Right ventricle myocardium inferior (tissue), 1 donor: ENCODE data around the gene HYAL2. TPM values are rescaled to one million over a fixed set of nuclear protein-coding genes. Genes with fewer than 3 reads are reported as not detected.

Experiments used
- ATAC-seq: fragments of 200-7000 bp; cut with Tn5 transposase; one replicate; pipeline ENCODE4 v1.9.1; 2020; ENCODE audit warnings: mild to moderate bottlenecking, moderate library complexity
- DNase-seq: peaks from one replicate; pipeline ENCODE4 v3.0.0; 2021; ENCODE audit errors: missing footprints
- intact Hi-C: fragments of 100-400 bp; cut with DNase I; formaldehyde crosslinking; loops from one replicate; pipeline ENCODE4 v1.11.0; 2022
- total RNA-seq: library from RNA; stranded (reverse); fragmentation: NEBNext Ultra II Directional; extraction: Animal tissue kit (Norgen Biotek cat#: 25700); gene quantifications from one replicate; pipeline ENCODE4 v1.2.1, GENCODE V29; 2021
- donor health status: DM: no; HTN: yes; CAD: no; lungs with severe emphysema.

HYAL2 gene
- total RNA-seq, 1 donor from 2014 or later = 39.0 TPM

- no peak for DNase-seq
- intact Hi-C loops = no loop called here
These were observed 30.9 kb upstream of the HYAL2 start for GRCh38 chr3:50353245-50354004.

GRCh38 chr3:50352781-50353180, 30.2 kb upstream of the HYAL2 start:
- ATAC-seq = no peak
- intact Hi-C loops = no loop called here
- DNase-seq = no peak

More at GRCh38 chr3:50353245-50354004, 30.9 kb upstream of the HYAL2 start:
- ATAC-seq = no peak

DNA sequence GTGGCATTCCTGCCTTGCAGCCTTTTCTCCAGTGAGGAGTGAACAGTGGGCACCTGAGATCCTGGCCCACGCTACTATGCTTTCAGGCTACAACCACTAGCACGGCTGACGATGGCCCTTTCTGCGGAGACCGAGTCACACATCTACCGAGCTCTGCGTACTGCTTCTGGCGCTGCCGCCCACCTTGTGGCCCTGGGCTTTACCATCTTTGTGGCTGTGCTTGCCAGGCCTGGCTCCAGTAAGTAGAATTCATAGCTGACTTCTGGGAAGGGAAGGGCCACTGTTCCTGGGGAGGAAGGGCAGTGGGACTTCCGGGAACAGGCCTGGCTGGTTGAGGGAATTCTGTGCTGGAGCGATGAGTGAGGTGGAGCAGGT, 28.8 kb upstream of the HYAL2 start:
- intact Hi-C loops = no loop called here
- ATAC-seq (no peak), DNase-seq (no peak)

- DNase-seq (peak; percentile 99), ATAC-seq (peak; percentile 95)
- intact Hi-C loops = loop anchor here (1.0 kb wide), 1 partner anchor 192 kb away; no protein-coding TSS in a partner anchor
These were observed 28.2 kb upstream of the HYAL2 start, which contains the start of the genes CYB561D2 and NPRL2 for GRCh38 chr3:50350527-50351322. Gene CYB561D2 (plus strand): TSS chr3:50350862. CDS start chr3:50351434, 572 bp downstream. Gene NPRL2 (minus strand): TSS chr3:50350775. CDS start chr3:50350652, 123 bp downstream.

- ATAC-seq = no peak
- intact Hi-C loops = loop anchor here (1.0 kb wide), 1 partner anchor 192 kb away; no protein-coding TSS in a partner anchor
These were observed 27.6 kb upstream of the HYAL2 start for GRCh38 chr3:50350213-50350526.

DNA sequence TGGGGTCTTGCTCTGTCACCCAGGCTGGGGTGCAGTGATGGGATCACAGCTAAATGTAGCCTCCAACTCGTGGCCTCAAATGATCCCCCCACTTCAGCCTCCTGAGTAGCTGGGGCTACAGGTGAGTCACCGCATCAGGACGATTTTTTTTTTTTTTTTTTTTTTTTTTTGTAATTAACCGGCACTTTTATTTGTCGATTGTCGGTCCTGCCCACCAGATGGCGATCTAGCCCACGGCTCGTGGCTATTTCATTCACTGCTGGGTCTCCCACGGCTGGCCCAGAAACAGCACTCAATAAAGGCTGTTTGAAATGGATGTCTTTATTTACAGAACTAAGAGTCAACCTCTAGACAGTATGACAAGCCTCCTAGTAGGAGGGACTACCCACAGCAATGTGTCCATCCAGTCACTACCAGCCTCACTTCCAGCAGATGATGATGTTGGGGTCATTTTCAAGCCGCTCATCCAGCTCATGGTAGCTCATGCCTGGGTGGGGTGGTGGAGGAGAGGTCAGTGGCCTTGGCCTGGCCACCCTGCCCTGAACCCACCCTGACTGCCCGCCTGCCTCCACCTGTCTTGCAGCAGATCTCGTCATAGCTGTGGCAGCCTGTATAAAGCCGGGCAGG, 24.8 kb upstream of the HYAL2 start:
- no peak for ATAC-seq
- DNase-seq = peak; percentile 76
- intact Hi-C loops = loop anchor here (5.0 kb wide), 1 partner anchor 265 kb away; the partner anchor contains the start of gene CISH

More at GRCh38 chr3:50350213-50350526, 27.6 kb upstream of the HYAL2 start:
- DNase-seq = no peak

DNA sequence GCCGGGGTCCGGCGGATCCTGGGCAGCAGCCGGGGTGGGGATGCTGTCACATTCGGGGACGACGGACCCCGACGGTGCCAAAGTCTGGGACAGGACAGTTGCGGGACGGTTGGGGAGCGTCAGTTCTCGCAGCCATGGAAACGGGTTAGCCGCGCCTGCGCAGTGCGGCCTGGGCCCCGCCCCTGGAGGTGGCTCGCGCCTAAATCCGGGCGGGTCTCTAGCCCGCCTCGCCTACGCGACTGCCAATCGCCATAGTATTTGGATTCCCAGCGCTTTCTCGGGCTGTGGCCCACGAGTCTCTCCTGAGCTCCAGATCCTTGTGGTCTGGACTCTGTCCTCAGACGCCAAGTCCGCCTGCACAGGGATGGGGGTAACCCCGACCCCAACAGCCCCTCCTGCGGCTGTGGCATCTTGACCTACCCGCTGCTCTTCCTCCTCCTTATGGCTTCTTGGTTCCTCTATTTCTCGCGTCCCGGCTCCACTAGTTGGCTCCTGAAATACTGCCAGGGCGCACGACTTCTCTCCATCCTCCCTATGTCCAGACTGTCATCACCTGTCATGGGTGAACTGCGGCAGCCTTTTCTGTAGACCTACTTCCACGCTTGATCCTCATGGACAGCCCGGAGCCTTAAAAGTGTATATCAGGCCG, 23.2 kb upstream of the HYAL2 start, which contains the start of gene ZMYND10:
ZMYND10 (minus strand) TSS at position 147 of the 649 bp plus-strand sequence. CDS start 153 bp downstream, outside the sequence.
- peak; percentile 36 for ATAC-seq
- intact Hi-C loops = loop anchor here (5.0 kb wide), 1 partner anchor 267 kb away; the partner anchor contains the start of gene CISH
- DNase-seq = peak; percentile 87

GRCh38 chr3:50345008-50345407, 22.5 kb upstream of the HYAL2 start:
- DNase-seq (no peak), ATAC-seq (no peak)
- intact Hi-C loops = loop anchor here (5.0 kb wide), 1 partner anchor 267 kb away; the partner anchor contains the start of gene CISH

- DNase-seq = no peak
- intact Hi-C loops = no loop called here
- no peak for ATAC-seq
These were observed 20.5 kb upstream of the HYAL2 start for GRCh38 chr3:50342813-50343633.

GRCh38 chr3:50341996-50342650, 19.6 kb upstream of the HYAL2 start:
- no peak for ATAC-seq
- DNase-seq = no peak
- intact Hi-C loops = no loop called here

DNA sequence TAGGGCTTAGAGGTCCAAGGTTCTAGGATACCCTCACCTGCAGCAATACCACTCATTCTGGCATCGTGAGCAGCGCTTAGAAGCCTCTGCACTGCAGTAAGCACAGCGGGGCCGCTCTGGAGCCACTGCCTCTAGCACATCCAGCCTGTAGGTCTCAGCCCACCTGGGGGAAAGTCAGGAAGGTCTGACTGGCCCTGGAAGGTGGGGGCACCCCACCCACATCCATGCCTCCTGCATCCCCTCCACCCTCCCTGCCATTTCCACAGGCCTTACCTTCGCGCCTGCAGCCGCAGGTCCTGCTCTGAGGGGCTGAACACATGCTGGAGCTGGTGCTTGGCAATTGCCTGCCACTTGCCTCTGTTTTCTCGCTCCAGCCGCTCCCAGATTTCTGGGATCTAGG, 19.0 kb upstream of the HYAL2 start:
- DNase-seq (no peak), ATAC-seq (no peak)
- intact Hi-C loops = no loop called here

DNA sequence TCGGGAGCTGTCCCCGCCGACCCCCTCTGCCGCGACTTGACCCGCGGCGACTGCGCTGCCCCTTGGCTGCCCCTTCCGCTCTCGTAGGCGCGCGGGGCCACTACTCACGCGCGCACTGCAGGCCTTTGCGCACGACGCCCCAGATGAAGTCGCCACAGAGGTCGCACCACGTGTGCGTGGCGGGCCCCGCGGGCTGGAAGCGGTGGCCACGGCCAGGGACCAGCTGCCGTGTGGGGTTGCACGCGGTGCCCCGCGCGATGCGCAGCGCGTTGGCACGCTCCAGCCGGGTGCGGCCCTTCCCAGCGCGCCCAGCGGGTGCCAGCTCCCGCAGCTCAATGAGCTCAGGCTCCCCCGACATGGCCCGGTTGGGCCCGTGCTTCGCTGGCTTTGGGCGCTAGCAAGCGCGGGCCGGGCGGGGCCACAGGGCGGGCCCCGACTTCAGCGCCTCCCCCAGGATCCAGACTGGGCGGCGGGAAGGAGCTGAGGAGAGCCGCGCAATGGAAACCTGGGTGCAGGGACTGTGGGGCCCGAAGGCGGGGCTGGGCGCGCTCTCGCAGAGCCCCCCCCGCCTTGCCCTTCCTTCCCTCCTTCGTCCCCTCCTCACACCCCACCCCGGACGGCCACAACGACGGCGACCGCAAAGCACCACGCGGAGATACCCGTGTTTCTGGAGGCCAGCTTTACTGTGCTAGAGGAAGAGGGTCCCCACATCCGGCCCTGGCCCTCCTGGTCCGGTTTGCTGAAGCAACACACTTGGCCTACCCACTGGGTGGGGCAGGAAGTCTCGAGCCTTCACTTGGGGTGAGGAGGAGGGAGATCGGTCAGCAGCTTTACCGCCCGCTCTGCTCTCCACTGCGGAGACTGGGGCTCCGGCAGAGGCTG, 18.1 kb upstream of the HYAL2 start, which contains the start of gene RASSF1:
RASSF1 (minus strand) TSS at position 389 of the 882 bp plus-strand sequence; CDS start at position 358, 31 bp downstream.
- intact Hi-C loops = no loop called here
- peak; percentile 48 for ATAC-seq
- DNase-seq = peak; percentile 92

- intact Hi-C loops = no loop called here
- DNase-seq (no peak), ATAC-seq (no peak)
These were observed 17.6 kb upstream of the HYAL2 start for GRCh38 chr3:50340147-50340447.

DNA sequence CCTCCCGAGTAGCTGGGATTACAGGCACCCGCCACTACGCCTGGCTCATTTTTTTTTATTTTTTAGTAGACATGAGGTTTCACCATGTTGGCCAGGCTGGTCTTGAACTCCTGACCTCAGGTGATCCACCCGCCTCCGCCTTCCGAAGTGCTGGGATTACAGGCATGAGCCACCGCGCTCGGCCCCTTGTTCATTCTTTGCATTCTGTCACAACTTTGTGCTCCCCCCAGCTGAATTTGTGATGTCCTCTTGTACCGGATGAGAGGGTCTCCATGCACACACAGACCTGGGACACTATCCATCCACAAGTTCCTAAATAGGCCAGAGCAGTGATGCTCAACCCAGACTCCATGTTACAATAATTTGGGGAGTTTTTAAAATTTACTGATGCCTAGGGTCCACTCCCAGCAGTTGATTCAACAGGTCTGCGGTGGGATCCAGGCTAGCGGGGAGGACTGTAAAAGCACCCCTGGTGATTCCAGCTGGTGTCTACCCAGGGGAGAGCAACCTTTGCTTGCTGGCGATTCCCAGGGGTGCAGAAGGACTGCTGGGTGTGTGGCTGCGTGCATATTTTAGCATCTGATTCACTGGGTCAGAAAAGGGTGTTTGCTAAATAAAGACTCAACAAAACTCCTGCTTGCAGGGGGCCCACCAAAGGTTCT, 17.1 kb upstream of the HYAL2 start:
- intact Hi-C loops = no loop called here
- DNase-seq (no peak), ATAC-seq (no peak)

DNA sequence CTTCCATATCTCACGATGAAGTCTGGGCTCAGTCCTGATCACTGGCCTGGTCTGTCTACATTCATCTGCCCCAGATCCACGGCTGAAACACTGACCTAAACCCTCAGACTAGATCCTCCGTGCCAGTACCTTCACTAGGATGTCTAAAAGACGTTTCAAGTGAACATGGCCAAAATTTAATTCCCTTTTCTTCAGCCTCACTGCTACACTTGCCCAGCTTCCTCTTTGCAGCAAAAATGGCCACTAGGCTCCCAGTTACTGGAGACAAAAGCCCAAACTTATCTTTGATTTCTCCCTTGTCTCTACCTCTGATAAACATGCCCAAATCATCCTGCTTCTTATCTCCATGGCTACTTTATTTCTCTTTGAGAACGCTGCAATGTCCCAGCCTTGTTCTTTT, 16.4 kb upstream of the HYAL2 start:
- no peak for DNase-seq
- intact Hi-C loops = no loop called here
- ATAC-seq = no peak
